Suprapubic skin (tissue), 4 donors: ENCODE results near the gene F2RL3. TPM values are rescaled to one million over a fixed set of nuclear protein-coding genes. Genes with fewer than 3 reads are reported as not detected.

Source experiments
- DNase-seq, 2 donors: peaks; one replicate each; pipeline ENCODE4 v3.0.0-alpha.2; 2019; ENCODE audit warnings: low spot score in 2 of 2
- H3K27ac ChIP-seq: fragments of 200-600 bp; sonication (generic); one replicate; pipeline ENCODE4 v1.5.1; 2019
- H3K27me3 ChIP-seq: fragments of 200-600 bp; sonication (generic); one replicate; pipeline ENCODE4 v1.5.1; 2019
- H3K36me3 ChIP-seq: fragments of 200-600 bp; sonication (generic); one replicate; pipeline ENCODE4 v1.5.1; 2019
- H3K4me1 ChIP-seq: fragments of 200-600 bp; sonication (generic); one replicate; pipeline ENCODE4 v1.5.1; 2019
- H3K4me3 ChIP-seq: fragments of 200-600 bp; sonication (generic); one replicate; pipeline ENCODE4 v1.5.1; 2019; ENCODE audit warnings: mild to moderate bottlenecking
- H3K9me3 ChIP-seq: fragments of 200-600 bp; sonication (generic); one replicate; pipeline ENCODE4 v1.5.1; 2019
- EP300 ChIP-seq: sonication (generic); formaldehyde crosslinking; IDR thresholded peaks from one replicate; pipeline ENCODE4 v1.6.1; 2017; ENCODE audit warnings: antibody characterized with exemption
- POLR2A ChIP-seq, 2 donors: fragments of 450-650 bp; IDR thresholded peaks; one replicate each; pipeline ENCODE4 v1.6.1; 2017; ENCODE audit warnings: antibody characterized with exemption in 2 of 2, mild to moderate bottlenecking in 2 of 2, moderate library complexity in 2 of 2
- POLR2AphosphoS5 ChIP-seq, 3 donors: sonication (generic); formaldehyde crosslinking; IDR thresholded peaks; one replicate each; pipeline ENCODE4 v1.6.1; 2017; ENCODE audit warnings: antibody characterized with exemption in 3 of 3
- WGBS: methylation state at CpG from one replicate; pipeline ENCODE4 v1.1.5; 2018; 5-methylcytosine and 5-hydroxymethylcytosine counted together
- total RNA-seq, 4 donors: library from RNA; depleted of rRNA; stranded (reverse); fragments of >200 nt; gene quantifications; one replicate each; pipeline ENCODE4 v1.1.0, GENCODE V29; 2016
- TF ChIP-seq, protein P1 (sequence below), 2 donors: fragments of 200-600 bp in 1 of 2; fragments of 450-650 bp in 1 of 2; sonication (generic) in 1 of 2; IDR thresholded peaks; one replicate each; pipeline ENCODE4 v1.5.1; 2016 to 2019; ENCODE audit warnings: antibody characterized with exemption in 2 of 2, mild to moderate bottlenecking in 1 of 2, moderate library complexity in 1 of 2

Gene F2RL3
- total RNA-seq, 4 donors from 2014 or later = 0.57 to 3.9 (median 1.2) TPM

- no peaks in the 10 kb centered on the region for H3K27me3 ChIP-seq
- peaks cover 5% of the 10 kb centered on the region for H3K9me3 ChIP-seq
- H3K4me3 ChIP-seq = no peak overlapping the region
- H3K4me1 ChIP-seq = peaks cover 3% of the 10 kb centered on the region
- no peak for DNase-seq
- TF ChIP-seq EP300 = no peak
- TF ChIP-seq POLR2AphosphoS5 (IDR thresholded peaks at IDR 0.05) = no peak
- TF ChIP-seq, protein P1, sequence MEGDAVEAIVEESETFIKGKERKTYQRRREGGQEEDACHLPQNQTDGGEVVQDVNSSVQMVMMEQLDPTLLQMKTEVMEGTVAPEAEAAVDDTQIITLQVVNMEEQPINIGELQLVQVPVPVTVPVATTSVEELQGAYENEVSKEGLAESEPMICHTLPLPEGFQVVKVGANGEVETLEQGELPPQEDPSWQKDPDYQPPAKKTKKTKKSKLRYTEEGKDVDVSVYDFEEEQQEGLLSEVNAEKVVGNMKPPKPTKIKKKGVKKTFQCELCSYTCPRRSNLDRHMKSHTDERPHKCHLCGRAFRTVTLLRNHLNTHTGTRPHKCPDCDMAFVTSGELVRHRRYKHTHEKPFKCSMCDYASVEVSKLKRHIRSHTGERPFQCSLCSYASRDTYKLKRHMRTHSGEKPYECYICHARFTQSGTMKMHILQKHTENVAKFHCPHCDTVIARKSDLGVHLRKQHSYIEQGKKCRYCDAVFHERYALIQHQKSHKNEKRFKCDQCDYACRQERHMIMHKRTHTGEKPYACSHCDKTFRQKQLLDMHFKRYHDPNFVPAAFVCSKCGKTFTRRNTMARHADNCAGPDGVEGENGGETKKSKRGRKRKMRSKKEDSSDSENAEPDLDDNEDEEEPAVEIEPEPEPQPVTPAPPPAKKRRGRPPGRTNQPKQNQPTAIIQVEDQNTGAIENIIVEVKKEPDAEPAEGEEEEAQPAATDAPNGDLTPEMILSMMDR (IDR thresholded peaks at IDR 0.05) = no peak
- TF ChIP-seq POLR2A (IDR thresholded peaks at IDR 0.05) = no peak
- H3K27ac ChIP-seq = no peak overlapping the region
- 97% methylated on average over 24 of the region's 55 CpGs for WGBS
- H3K36me3 ChIP-seq = peaks cover 54% of the 10 kb centered on the region
Observed at GRCh38 chr19:16878181-16878965, 10.4 kb upstream of the F2RL3 start.

- Histone ChIP-seq H3K27ac (no peak overlapping the region), H3K4me1 (peaks cover 3% of the 10 kb centered on the region), H3K27me3 (no peaks in the 10 kb centered on the region), H3K4me3 (no peak overlapping the region), H3K36me3 (peaks cover 48% of the 10 kb centered on the region), H3K9me3 (peaks cover 5% of the 10 kb centered on the region)
- TF ChIP-seq, protein P1 (IDR thresholded peaks at IDR 0.05) = no peak
- no peak for TF ChIP-seq EP300
- no peak for TF ChIP-seq POLR2A (IDR thresholded peaks at IDR 0.05)
- no peak for TF ChIP-seq POLR2AphosphoS5 (IDR thresholded peaks at IDR 0.05)
- DNase-seq = no peak
- 84% methylated on average over 8 of the region's 8 CpGs for WGBS
Observed at GRCh38 chr19:16880884-16881554, 7.8 kb upstream of the F2RL3 start.

DNA sequence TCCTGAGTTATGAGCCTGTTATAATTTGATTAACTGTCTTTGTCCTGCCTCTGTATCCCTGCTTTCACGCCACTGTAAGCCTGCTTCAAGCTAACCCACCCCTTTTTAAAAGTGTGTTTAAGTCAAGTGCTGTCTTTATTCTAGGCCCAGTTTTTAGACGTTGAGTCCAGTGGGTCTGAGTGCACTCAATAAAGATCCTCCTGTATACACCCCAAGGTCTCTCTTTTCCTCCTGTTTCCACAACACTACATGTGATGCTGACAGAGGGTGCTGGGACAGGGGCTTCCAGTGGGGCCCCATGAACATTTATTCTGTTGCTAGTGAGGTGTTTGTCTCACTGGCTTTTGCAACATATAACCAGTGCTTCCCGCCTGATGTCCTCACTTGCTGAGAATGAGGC, 6.7 kb upstream of the F2RL3 start:
- H3K36me3 ChIP-seq = peaks cover 37% of the 10 kb centered on the region
- peaks cover 5% of the 10 kb centered on the region for H3K9me3 ChIP-seq
- H3K27me3 ChIP-seq = no peaks in the 10 kb centered on the region
- H3K4me1 ChIP-seq = peaks cover 4% of the 10 kb centered on the region
- no peak for DNase-seq
- H3K27ac ChIP-seq = no peak overlapping the region
- H3K4me3 ChIP-seq = no peak overlapping the region
- WGBS = 94% methylated on average over 3 of the region's 3 CpGs
- TF ChIP-seq POLR2AphosphoS5 (IDR thresholded peaks at IDR 0.05) (no peak), EP300 (no peak), POLR2A (IDR thresholded peaks at IDR 0.05) (no peak)
- TF ChIP-seq, protein P1 (IDR thresholded peaks at IDR 0.05) = no peak

GRCh38 chr19:16883522-16883921, 5.3 kb upstream of the F2RL3 start:
- Histone ChIP-seq H3K27me3 (no peaks in the 10 kb centered on the region), H3K27ac (no peak overlapping the region), H3K4me1 (peaks cover 5% of the 10 kb centered on the region), H3K36me3 (peaks cover 23% of the 10 kb centered on the region), H3K9me3 (peaks cover 5% of the 10 kb centered on the region), H3K4me3 (no peak overlapping the region)
- no peak for TF ChIP-seq EP300
- no peak for TF ChIP-seq POLR2A (IDR thresholded peaks at IDR 0.05)
- no peak for TF ChIP-seq POLR2AphosphoS5 (IDR thresholded peaks at IDR 0.05)
- no peak for DNase-seq
- WGBS = 36% methylated on average over 2 of the region's 3 CpGs

DNA sequence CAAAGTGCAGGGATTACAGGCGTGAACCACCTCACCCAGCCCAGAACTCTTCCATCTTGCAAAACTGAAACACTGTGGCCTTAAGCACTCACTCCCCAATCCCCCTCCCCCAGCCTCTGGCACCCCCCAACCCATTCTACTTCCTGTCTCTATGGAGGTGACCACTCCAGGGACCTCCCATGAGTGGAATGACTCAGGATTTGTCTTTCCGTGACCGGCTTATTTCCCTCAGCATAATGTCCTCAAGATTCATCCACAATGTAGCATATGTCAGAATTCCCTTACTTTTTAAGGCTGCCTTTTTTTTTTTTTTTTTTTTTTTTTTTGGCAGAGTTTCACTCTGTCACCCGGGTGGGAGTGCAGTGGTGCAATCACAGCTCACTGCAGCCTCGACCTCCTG, 3.6 kb upstream of the F2RL3 start:
- no peak for DNase-seq
- Histone ChIP-seq H3K9me3 (peaks cover 5% of the 10 kb centered on the region), H3K27ac (no peak overlapping the region), H3K4me3 (no peak overlapping the region), H3K4me1 (peaks cover 15% of the 10 kb centered on the region), H3K27me3 (peaks cover 6% of the 10 kb centered on the region), H3K36me3 (peaks cover 7% of the 10 kb centered on the region)
- no peak for TF ChIP-seq POLR2AphosphoS5 (IDR thresholded peaks at IDR 0.05)
- TF ChIP-seq POLR2A (IDR thresholded peaks at IDR 0.05) = no peak
- no peak for TF ChIP-seq EP300
- TF ChIP-seq, protein P1 (IDR thresholded peaks at IDR 0.05) = no peak
- 48% methylated on average over 5 of the region's 5 CpGs for WGBS
